ENCODE results near the gene PIK3AP1.
"Not testable (repeated sequence)": the region's sequence is repeated elsewhere in the genome, so short reads cannot be mapped to it uniquely, and the experiment has no call there.

PIK3AP1 gene, protein sequence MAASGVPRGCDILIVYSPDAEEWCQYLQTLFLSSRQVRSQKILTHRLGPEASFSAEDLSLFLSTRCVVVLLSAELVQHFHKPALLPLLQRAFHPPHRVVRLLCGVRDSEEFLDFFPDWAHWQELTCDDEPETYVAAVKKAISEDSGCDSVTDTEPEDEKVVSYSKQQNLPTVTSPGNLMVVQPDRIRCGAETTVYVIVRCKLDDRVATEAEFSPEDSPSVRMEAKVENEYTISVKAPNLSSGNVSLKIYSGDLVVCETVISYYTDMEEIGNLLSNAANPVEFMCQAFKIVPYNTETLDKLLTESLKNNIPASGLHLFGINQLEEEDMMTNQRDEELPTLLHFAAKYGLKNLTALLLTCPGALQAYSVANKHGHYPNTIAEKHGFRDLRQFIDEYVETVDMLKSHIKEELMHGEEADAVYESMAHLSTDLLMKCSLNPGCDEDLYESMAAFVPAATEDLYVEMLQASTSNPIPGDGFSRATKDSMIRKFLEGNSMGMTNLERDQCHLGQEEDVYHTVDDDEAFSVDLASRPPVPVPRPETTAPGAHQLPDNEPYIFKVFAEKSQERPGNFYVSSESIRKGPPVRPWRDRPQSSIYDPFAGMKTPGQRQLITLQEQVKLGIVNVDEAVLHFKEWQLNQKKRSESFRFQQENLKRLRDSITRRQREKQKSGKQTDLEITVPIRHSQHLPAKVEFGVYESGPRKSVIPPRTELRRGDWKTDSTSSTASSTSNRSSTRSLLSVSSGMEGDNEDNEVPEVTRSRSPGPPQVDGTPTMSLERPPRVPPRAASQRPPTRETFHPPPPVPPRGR

DNA sequence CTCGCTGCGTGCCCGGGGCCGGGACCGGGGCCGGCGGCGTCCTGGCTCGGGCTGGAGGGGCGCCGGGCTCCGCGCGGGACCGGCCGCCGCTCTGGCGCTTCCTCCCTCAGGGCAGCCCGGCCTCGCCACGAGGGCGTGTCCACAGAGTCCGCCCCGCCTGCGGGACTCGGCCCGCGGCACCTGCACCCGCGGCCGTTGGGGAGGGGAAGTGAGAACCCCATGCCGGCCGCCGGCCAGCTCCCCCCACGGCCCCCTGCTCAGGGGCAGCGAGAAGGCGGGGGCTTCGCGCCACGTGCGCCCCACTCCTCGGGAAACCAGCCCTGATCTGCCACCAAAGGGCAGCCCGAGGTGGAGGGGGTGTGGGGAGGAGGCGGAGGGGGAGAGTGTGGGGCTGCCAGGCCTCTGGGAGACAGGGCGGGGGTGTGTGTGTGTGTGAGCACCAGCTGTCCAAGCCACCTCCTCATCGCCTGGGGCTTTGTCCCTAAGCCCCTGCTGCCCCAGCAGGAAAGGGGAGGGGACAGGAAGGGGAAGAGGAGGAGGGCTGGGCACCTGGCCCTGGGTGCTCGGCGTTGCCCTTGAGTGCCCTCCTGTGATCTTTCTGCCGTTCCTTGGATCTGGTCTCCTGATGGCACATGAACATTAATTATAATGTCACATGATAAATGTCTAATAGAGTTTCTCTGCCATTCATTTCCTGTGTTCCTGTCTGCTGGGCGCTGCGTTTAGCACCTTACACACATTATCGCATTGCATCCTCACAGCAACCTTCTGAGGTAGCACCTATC is at the start of gene PIK3AP1:
Gene PIK3AP1, minus strand, starts transcription at position 93 of the 785 bp plus-strand sequence. CDS start 120 bp downstream, outside the sequence.
- in situ Hi-C loops (cut with MboI; ENCODE audit: low sequenced_read_pairs) = no loop called here

- in situ Hi-C loops (cut with MboI; ENCODE audit: low sequenced_read_pairs) = no loop called here
Observed at GRCh38 chr10:96768136-96768535, 47.8 kb upstream of the PIK3AP1 start.

GRCh38 chr10:96767611-96768010 is 47.3 kb upstream of the PIK3AP1 start:
- in situ Hi-C loops (cut with MboI; ENCODE audit: low sequenced_read_pairs) = no loop called here

GRCh38 chr10:96765406-96766240 is 45.3 kb upstream of the PIK3AP1 start:
- in situ Hi-C loops (cut with MboI; ENCODE audit: low sequenced_read_pairs) = no loop called here

DNA sequence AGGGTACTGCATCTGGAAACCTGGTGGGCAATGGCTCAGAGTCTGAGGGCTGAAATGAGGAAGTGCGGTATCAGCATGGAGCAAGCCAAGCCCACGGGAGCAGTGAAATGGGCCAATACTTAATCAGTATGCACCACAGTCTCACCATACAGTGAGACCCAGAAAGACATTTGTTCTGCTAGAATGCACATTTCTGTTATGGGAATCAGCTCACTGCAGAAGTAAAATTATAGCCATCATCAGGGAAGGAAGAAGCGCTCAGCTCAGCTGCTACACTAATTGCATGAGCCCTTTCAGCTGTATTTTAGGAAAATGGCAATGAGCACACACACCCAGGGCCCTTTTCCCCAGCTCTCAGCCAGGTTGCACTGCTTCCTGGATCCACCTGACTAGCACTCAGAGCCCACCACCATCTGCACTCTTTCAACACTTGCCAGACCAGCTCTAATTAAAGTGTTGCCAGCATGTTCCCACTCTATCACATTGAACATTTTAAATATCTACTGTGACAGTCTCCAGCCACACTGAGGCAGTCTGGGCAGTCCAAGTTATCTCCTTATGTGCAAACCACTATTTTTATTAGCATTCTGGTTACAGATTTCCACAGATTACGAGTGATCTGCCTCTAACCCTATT is 44.2 kb upstream of the PIK3AP1 start:
- in situ Hi-C loops (cut with MboI; ENCODE audit: low sequenced_read_pairs) = no loop called here

DNA sequence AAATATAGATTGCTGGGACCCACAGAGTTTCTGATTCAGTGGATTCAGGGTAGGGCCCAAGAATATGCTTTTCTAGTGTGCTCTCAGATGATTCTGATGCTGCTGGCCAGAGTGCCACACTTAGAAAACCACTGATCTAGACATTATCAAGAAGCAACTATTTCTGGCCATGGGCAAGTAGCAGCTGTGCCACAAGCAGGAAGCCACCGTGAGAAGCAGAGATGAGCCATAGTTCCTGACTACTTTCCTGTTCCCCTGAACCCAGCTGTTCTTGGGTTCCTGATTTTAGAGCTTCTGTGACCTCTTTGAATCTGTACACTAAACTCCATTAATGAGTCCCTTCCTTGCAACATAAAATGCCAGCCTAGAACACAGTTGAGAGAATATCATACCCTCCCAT is 38.1 kb upstream of the PIK3AP1 start:
- in situ Hi-C loops (cut with MboI; ENCODE audit: low sequenced_read_pairs) = no loop called here

DNA sequence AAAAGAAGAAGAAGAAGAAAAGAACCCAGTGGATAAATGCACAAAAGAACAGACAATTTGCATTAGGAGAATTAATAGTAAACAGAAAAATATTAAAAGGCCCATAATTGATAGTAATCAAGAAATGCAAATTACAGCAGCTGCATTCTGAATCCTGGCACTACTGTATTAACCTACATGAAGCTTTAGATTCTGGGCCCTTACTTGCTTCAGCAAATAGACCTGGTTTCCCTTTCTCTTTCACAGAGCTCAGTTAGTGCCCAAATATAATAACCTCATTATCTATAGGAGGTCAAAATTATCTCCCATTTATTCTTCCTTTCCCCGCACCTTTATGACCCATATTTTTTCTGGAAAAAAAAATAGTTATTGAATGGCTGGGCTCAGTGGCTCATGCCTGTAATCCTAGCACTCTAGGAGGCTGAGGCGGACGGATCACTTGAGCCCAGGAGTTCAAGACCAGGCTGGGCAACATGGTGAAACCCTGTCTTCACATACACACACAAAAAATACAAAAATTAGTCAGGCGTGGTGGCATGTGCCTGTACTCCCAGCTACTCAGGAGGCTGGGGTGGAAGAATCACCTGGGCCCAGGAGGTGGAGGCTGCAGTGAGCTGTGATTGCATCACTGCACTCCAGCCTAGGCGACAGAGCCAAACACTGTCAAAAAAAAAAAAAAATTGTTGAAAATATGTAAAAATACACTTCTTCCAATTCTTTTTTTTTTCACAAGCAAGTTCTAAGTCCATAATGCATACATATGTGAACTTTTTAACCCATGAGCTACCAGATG is 36.0 kb upstream of the PIK3AP1 start:
- in situ Hi-C loops (cut with MboI; ENCODE audit: low sequenced_read_pairs) = no loop called here

DNA sequence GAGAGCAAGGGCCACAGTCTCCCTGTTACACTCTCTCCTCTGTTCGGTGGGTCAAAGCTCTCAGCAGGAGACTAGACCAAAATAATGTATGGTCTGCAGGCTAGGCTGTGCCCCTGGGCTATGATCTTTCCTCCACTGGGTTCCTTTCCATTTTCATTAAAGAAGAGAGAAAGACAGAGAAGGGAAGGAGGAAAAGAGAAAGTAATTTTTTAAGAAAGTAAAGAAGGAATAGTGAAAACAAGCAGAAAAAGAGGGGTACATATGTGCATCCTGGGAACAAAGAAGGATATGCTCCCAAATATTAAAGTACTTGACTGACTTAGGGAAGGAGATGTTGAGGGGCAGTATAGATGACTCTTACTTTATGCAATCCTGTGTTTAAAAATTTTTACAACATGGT is 33.6 kb upstream of the PIK3AP1 start:
- in situ Hi-C loops (cut with MboI; ENCODE audit: low sequenced_read_pairs) = no loop called here

- in situ Hi-C loops (cut with MboI; ENCODE audit: low sequenced_read_pairs) = no loop called here
Observed at GRCh38 chr10:96752375-96752774, 32.1 kb upstream of the PIK3AP1 start.

- in situ Hi-C loops (cut with MboI; ENCODE audit: low sequenced_read_pairs) = not testable (repeated sequence)
Observed at GRCh38 chr10:96750316-96750715, 30.0 kb upstream of the PIK3AP1 start.

GRCh38 chr10:96747734-96748550 is 27.6 kb upstream of the PIK3AP1 start:
- in situ Hi-C loops (cut with MboI; ENCODE audit: low sequenced_read_pairs) = no loop called here

DNA sequence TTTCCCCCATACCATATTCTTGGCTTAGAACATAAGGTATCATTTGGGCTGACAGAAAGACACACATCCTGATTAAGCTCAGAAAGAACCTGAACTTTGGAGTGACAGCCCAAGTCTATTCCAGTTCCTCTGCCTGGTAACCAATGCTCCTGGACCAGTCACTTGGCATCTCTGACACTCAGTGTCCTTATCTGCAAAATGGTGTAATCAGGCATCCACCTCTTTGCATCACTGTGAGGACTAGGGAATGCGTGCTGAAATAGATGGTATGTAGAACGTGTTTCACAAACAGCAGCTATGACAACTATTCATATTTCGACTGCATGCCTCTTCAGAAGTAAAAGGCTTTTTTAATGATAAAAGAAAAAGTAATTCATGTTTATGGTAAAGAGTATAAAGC is 26.2 kb upstream of the PIK3AP1 start:
- in situ Hi-C loops (cut with MboI; ENCODE audit: low sequenced_read_pairs) = no loop called here

DNA sequence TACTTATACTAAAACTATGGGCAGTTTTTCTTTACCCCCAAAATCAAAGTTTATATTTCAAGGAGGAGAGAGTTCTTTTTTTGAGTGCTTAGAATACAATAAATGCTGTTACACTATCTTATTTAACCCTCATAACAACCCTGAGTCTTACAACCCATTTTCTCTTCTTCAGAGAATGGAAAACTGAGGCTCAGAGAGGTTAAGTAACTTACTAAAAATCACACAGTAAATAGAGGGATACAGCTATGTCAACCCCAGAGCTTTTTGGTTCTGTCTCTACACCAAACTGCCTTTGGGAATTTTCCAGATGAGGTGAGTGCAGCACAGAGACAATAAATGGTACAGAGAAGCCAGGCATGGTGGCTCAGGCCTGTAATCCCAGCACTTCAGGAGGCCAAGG is 25.6 kb upstream of the PIK3AP1 start:
- in situ Hi-C loops (cut with MboI; ENCODE audit: low sequenced_read_pairs) = no loop called here

DNA sequence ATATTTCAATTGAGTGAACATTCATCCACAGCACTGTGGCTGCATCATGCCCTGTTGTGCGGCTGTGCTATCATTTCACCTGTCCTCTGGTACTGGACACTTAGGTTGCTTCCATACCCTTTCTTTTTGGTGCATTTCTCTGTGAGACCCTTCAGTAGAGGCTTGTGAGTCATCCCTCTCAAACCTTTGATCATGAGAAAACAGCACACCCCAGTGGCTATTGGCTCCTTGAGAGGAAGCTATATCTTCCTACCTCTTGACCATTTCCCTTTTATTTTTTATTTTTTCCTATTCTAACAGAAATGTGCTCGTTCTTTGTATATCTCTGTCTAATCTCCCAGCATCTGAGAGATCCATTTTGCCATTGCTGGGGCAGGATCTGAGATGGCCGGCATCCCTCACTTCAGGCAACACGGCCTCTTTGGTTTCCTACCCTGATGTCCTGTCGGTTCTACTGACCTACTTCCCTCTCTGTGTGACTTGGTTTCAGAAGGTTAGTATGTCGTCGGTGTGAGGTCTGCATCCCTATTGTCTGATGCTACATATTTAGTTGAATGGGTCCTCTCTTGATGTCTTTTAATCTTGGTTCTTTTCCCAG is 23.8 kb upstream of the PIK3AP1 start:
- in situ Hi-C loops (cut with MboI; ENCODE audit: low sequenced_read_pairs) = no loop called here

DNA sequence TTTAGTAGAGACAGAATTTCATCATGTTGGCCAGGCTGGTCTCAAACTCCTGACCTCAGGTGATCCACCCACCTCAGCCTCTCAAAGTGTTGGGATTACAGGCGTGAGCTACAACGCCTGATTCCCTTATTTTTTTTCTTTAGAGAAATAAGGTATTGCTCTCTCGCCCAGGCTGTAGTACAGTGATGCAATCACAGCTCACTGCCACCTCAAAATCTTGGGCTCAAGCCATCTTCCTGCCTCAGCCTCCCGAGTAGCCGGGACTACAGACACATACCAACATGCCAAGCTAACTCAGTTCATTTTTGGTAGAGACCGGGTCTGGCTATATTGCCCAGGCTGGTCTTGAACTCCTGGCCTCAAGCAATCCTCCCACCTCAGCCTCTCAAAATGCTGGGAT is 21.2 kb upstream of the PIK3AP1 start:
- in situ Hi-C loops (cut with MboI; ENCODE audit: low sequenced_read_pairs) = not testable (repeated sequence)

DNA sequence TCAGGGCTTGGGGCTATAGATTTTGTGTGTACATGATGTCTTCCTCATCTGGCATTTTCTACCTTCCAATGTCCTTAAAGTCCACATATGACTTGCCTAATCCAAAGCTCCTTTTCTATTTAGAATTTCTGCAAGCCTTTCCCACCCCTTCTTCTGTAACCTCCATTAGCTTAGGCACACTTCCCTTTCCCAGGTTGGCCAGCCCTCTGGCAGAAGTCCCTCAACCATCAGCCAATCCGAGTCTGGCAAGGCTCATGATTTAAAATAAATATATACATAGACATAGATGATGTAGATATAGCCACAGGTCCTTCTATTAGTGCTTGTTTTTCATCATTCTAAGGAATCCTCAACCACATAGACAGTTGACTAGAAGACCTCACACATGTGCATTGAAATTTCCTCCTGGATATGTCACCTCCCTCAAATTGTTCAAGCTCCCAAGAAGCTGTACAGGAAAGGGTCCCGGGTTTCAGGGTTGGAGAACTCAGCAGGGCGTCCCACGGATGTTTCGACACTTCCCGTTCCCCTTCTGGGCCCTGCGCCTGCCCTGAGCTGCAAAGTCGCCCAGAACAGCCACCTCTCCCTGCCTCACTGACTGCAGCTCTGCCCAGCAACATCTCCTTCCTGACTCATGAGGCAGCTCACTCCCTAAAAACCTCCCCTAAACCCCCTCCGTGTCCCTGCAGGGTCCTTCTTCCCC is 20.4 kb upstream of the PIK3AP1 start:
- in situ Hi-C loops (cut with MboI; ENCODE audit: low sequenced_read_pairs) = no loop called here

GRCh38 chr10:96740141-96740540 is 19.8 kb upstream of the PIK3AP1 start:
- in situ Hi-C loops (cut with MboI; ENCODE audit: low sequenced_read_pairs) = no loop called here
